ENCODE measurements around the gene ZNF211.

DNA sequence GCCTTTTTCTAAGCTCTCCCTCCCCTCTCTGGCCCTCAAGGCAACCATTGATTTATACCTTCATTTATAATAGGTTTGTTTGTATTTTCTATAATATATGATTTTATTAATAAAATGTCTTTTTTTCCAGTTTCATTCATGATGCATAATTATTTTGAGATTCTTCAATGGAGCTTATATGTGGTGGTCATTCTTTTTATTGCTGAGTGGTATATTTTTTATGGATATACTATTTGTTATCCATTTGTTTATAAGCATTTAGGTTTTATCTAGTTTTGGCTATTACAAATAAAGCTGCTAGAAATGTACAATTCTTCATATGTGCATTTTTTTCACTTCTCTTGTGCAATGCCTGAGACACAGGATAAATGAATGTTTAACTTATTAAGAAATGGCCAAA lies 10.8 kb downstream of the ZNF211 start:
- no peak for TF ChIP-seq POLR2A (IDR thresholded peaks at IDR 0.05; ENCODE audit: low read depth, low read length)
- TF ChIP-seq POLR2AphosphoS5 (IDR thresholded peaks at IDR 0.05; ENCODE audit: low read depth, low read length): no peak

Measured in GM12892 (cell line).